ENCODE data around the gene DDX47. TPM values are rescaled to one million over a fixed set of nuclear protein-coding genes. Genes with fewer than 3 reads are reported as not detected.

Gene DDX47
- total and polyA plus RNA-seq, 2 of the 13 experiments (the other 11 are each of a cell fraction or from before 2014, with no cell fraction given), result 48.5 to 78.7 TPM

DNA sequence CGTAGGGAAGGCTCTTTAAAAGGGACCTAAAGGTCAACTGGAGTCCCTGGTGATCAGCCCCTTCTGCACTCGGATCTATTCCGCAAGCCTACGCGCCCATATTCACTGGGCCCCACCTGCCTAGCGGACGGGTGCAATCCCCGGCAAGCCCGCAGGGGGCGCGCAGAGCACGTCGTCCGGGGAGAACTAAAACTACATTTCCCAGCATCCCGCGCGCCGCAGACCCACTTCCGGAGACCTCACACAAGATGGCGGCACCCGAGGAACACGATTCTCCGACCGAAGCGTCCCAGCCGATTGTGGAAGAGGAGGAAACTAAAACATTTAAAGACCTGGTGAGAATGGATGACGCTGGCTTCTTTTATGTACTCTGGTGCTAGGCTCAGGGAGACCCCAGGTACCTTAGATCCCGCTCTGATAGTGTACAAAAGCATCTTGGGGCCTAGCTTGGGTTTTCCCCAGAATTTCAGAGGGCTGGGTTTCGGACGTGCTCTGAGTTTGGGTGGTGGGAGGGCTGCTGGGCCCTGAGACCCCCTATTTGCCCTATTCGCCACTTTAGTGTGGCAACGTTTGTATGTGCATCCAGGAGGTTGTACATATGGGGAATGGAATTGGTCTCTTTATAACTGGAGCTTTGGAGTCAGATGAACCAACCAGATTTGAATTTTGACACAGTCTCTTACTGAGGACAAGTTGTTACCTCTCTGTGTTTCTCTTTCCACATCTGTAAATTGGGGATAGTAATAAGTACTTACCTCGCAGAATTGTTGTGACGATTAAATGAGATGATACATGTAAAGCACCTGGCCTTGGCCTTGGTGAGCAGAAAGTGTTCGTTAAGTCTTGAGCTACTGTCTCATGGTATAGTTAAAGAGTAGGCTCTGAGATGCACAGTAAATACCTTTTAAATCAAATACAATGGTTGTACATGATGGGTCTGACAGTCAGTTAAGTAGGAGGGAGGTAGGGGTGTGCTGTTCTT is at the start of gene DDX47 (continued):
- TF ChIP-seq BCL6 (CRISPR knock-in tag; IDR thresholded peaks at IDR 0.05), result 0 out of 2 replicates have a peak, but pooled peaks have one; percentile 23
- TF ChIP-seq, protein P1, sequence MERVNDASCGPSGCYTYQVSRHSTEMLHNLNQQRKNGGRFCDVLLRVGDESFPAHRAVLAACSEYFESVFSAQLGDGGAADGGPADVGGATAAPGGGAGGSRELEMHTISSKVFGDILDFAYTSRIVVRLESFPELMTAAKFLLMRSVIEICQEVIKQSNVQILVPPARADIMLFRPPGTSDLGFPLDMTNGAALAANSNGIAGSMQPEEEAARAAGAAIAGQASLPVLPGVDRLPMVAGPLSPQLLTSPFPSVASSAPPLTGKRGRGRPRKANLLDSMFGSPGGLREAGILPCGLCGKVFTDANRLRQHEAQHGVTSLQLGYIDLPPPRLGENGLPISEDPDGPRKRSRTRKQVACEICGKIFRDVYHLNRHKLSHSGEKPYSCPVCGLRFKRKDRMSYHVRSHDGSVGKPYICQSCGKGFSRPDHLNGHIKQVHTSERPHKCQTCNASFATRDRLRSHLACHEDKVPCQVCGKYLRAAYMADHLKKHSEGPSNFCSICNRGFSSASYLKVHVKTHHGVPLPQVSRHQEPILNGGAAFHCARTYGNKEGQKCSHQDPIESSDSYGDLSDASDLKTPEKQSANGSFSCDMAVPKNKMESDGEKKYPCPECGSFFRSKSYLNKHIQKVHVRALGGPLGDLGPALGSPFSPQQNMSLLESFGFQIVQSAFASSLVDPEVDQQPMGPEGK (CRISPR knock-in tag; IDR thresholded peaks at IDR 0.05), result no peak
- TF ChIP-seq DNMT1 (CRISPR knock-in tag; IDR thresholded peaks at IDR 0.05), result no peak
- TF ChIP-seq, protein P2, sequence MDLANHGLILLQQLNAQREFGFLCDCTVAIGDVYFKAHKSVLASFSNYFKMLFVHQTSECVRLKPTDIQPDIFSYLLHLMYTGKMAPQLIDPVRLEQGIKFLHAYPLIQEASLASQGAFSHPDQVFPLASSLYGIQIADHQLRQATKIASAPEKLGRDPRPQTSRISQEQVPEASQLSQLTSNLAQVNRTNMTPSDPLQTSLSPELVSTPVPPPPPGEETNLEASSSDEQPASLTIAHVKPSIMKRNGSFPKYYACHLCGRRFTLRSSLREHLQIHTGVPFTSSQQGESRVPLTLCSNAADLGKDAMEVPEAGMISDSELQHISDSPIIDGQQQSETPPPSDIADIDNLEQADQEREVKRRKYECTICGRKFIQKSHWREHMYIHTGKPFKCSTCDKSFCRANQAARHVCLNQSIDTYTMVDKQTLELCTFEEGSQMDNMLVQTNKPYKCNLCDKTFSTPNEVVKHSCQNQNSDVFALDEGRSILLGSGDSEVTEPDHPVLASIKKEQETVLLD (CRISPR knock-in tag; IDR thresholded peaks at IDR 0.05; ENCODE audit: low read depth), result no peak
- TF ChIP-seq TEAD3 (CRISPR knock-in tag; optimal IDR thresholded peaks at IDR 0.05; ENCODE audit: borderline replicate concordance), result peak; percentile 36
- TF ChIP-seq, protein P3, sequence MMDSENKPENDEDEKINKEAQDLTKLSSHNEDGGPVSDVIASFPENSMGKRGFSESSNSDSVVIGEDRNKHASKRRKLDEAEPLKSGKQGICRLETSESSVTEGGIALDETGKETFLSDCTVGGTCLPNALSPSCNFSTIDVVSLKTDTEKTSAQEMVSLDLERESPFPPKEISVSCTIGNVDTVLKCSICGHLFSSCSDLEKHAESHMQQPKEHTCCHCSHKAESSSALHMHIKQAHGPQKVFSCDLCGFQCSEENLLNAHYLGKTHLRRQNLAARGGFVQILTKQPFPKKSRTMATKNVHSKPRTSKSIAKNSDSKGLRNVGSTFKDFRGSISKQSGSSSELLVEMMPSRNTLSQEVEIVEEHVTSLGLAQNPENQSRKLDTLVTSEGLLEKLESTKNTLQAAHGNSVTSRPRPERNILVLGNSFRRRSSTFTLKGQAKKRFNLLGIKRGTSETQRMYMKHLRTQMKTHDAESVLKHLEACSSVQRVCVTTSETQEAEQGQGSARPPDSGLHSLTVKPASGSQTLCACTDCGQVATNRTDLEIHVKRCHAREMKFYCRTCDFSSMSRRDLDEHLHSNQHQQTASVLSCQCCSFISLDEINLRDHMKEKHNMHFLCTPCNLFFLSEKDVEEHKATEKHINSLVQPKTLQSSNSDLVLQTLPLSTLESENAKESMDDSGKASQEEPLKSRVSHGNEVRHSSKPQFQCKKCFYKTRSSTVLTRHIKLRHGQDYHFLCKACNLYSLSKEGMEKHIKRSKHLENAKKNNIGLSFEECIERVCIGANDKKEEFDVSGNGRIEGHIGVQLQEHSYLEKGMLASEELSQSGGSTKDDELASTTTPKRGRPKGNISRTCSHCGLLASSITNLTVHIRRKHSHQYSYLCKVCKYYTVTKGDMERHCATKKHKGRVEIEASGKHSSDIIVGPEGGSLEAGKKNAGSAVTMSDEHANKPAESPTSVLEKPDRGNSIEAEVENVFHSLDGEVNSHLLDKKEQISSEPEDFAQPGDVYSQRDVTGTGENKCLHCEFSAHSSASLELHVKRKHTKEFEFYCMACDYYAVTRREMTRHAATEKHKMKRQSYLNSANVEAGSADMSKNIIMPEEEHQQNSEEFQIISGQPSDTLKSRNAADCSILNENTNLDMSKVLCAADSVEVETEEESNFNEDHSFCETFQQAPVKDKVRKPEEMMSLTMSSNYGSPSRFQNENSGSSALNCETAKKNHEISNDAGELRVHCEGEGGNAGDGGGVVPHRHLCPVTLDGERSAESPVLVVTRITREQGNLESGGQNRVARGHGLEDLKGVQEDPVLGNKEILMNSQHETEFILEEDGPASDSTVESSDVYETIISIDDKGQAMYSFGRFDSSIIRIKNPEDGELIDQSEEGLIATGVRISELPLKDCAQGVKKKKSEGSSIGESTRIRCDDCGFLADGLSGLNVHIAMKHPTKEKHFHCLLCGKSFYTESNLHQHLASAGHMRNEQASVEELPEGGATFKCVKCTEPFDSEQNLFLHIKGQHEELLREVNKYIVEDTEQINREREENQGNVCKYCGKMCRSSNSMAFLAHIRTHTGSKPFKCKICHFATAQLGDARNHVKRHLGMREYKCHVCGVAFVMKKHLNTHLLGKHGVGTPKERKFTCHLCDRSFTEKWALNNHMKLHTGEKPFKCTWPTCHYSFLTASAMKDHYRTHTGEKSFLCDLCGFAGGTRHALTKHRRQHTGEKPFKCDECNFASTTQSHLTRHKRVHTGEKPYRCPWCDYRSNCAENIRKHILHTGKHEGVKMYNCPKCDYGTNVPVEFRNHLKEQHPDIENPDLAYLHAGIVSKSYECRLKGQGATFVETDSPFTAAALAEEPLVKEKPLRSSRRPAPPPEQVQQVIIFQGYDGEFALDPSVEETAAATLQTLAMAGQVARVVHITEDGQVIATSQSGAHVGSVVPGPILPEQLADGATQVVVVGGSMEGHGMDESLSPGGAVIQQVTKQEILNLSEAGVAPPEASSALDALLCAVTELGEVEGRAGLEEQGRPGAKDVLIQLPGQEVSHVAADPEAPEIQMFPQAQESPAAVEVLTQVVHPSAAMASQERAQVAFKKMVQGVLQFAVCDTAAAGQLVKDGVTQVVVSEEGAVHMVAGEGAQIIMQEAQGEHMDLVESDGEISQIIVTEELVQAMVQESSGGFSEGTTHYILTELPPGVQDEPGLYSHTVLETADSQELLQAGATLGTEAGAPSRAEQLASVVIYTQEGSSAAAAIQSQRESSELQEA (CRISPR knock-in tag; IDR thresholded peaks at IDR 0.05; ENCODE audit: not compliant biosample characterization), result peak; percentile 62
- TF ChIP-seq, protein P4, sequence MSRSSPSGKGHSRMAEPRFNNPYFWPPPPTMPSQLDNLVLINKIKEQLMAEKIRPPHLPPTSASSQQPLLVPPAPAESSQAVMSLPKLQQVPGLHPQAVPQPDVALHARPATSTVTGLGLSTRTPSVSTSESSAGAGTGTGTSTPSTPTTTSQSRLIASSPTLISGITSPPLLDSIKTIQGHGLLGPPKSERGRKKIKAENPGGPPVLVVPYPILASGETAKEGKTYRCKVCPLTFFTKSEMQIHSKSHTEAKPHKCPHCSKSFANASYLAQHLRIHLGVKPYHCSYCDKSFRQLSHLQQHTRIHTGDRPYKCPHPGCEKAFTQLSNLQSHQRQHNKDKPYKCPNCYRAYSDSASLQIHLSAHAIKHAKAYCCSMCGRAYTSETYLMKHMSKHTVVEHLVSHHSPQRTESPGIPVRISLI (CRISPR knock-in tag; IDR thresholded peaks at IDR 0.05; ENCODE audit: borderline replicate concordance), result no peak
- 0 out of 2 replicates have a peak, but pooled peaks have one; percentile 22 for TF ChIP-seq ZNF670 (CRISPR knock-in tag; IDR thresholded peaks at IDR 0.05; ENCODE audit: borderline replicate concordance)
- peak; percentile 83; the same call in 1 of the 2 replicates for TF ChIP-seq ZNF547 (CRISPR knock-in tag; IDR thresholded peaks at IDR 0.05)
- no peak for TF ChIP-seq ZNF720 (CRISPR knock-in tag; IDR thresholded peaks at IDR 0.05)
- TF ChIP-seq SAP130 (CRISPR knock-in tag; IDR thresholded peaks at IDR 0.05; ENCODE audit: low read depth), result peak; percentile 87
- TF ChIP-seq TAF15 (IDR thresholded peaks at IDR 0.05; ENCODE audit: low read depth, low read length, poor library complexity, severe bottlenecking), result no peak
- no peak; the same call in 1 of the 2 replicates for TF ChIP-seq SAFB2 (CRISPR knock-in tag; IDR thresholded peaks at IDR 0.05; ENCODE audit: borderline replicate concordance, low read depth)

Data from HepG2 (cell line).